CD14-positive monocyte (primary cell): ENCODE results near the gene OSBPL9. TPM values are rescaled to one million over a fixed set of nuclear protein-coding genes. Genes with fewer than 3 reads are reported as not detected.

Experiments
- DNase-seq, 3 donors: peaks; one replicate each; pipeline ENCODE4 v3.0.0-alpha.2; 2011 to 2022
- H2AFZ ChIP-seq: 2 replicates; pipeline ENCODE4 v1.6.0; 2012; ENCODE audit warnings: mild to moderate bottlenecking, low read depth, low read length, inconsistent platforms; ENCODE audit not compliant: insufficient read depth, poor library complexity, severe bottlenecking
- H3K27ac ChIP-seq, 2 donors: 1 replicate in 1 of 2; 2 replicates in 1 of 2; pipeline ENCODE4 v1.5.1; 2012 to 2013; ENCODE audit warnings: low read length in 2 of 2, control low read depth in 1 of 2, inconsistent platforms in 1 of 2, low read depth in 1 of 2, mild to moderate bottlenecking in 1 of 2
- H3K27me3 ChIP-seq, 2 donors: one replicate each; pipeline versions ENCODE4 v1.6.0 to v1.6.1; 2011 to 2013; ENCODE audit warnings: low read length in 2 of 2; ENCODE audit not compliant: control insufficient read depth in 2 of 2, insufficient read depth in 2 of 2
- H3K36me3 ChIP-seq, 2 donors: replicated peaks in 1 of 2; 1 replicate in 1 of 2; 2 replicates in 1 of 2; pipeline versions ENCODE4 v1.5.1 to v1.6.1; 2012 to 2013; ENCODE audit warnings: low read length in 2 of 2, control low read depth in 1 of 2, inconsistent platforms in 1 of 2, mild to moderate bottlenecking in 1 of 2; ENCODE audit not compliant: insufficient read depth in 2 of 2, control insufficient read depth in 1 of 2
- H3K4me1 ChIP-seq, 2 donors: 1 replicate in 1 of 2; 2 replicates in 1 of 2; pipeline versions ENCODE4 v1.5.1 to v1.6.1; 2012 to 2013; ENCODE audit warnings: low read length in 2 of 2, control low read depth in 1 of 2, inconsistent platforms in 1 of 2, mild to moderate bottlenecking in 1 of 2, moderate library complexity in 1 of 2; ENCODE audit not compliant: insufficient read depth in 2 of 2, control insufficient read depth in 1 of 2
- H3K4me2 ChIP-seq: replicated peaks from 2 replicates; pipeline ENCODE3; 2012; ENCODE audit warnings: low read length, moderate library complexity, mild to moderate bottlenecking; ENCODE audit not compliant: poor library complexity, severe bottlenecking; ENCODE audit errors: extremely low read depth
- H3K4me3 ChIP-seq, 3 experiments: fragments of 200-600 bp in 1 of 3; sonication (generic) in 1 of 3; replicated peaks in 1 of 3; 1 replicate in 2 of 3; 2 replicates in 1 of 3; pipeline ENCODE4 v1.5.1; 2011 to 2013; ENCODE audit warnings: low read length in 3 of 3, mild to moderate bottlenecking in 3 of 3, control low read depth in 2 of 3, low read depth in 2 of 3, inconsistent platforms in 1 of 3, moderate library complexity in 1 of 3
- H3K79me2 ChIP-seq: 2 replicates; pipeline ENCODE4 v1.6.0; 2012; ENCODE audit warnings: mild to moderate bottlenecking, control low read depth, inconsistent platforms, low read length, moderate library complexity; ENCODE audit not compliant: insufficient read depth
- H3K9ac ChIP-seq: 2 replicates; pipeline ENCODE4 v1.6.0; 2017; ENCODE audit warnings: low read length, mild to moderate bottlenecking; ENCODE audit not compliant: insufficient read depth, poor library complexity, severe bottlenecking
- H3K9me3 ChIP-seq, 2 donors: replicated peaks in 1 of 2; 1 replicate in 1 of 2; 2 replicates in 1 of 2; pipeline versions ENCODE4 v1.5.1 to v1.6.1; 2012 to 2013; ENCODE audit warnings: low read length in 2 of 2, control low read depth in 1 of 2; ENCODE audit not compliant: control insufficient read depth in 1 of 2, insufficient read depth in 1 of 2
- H4K20me1 ChIP-seq: 2 replicates; pipeline ENCODE4 v1.6.0; 2012; ENCODE audit warnings: mild to moderate bottlenecking, low read length, control low read depth, moderate library complexity; ENCODE audit not compliant: insufficient read depth
- H3K27ac Mint-ChIP-seq, 7 donors: one replicate each; pipeline ENCODE4 v1.8.0; 2020; ENCODE audit warnings: mild to moderate bottlenecking in 7 of 7, mixed read lengths in 7 of 7, moderate library complexity in 6 of 7, inconsistent platforms in 2 of 7
- H3K27me3 Mint-ChIP-seq, 3 donors: one replicate each; pipeline ENCODE4 v1.8.0; 2021 to 2022; ENCODE audit warnings: low read depth in 3 of 3, mild to moderate bottlenecking in 3 of 3, mixed read lengths in 3 of 3, moderate library complexity in 3 of 3, inconsistent platforms in 1 of 3
- H3K36me3 Mint-ChIP-seq, 2 donors: one replicate each; pipeline ENCODE4 v1.8.0; 2020; ENCODE audit warnings: mixed read lengths in 2 of 2, inconsistent platforms in 1 of 2, mild to moderate bottlenecking in 1 of 2
- H3K4me1 Mint-ChIP-seq: one replicate; pipeline ENCODE4 v1.8.0; 2020; ENCODE audit warnings: mild to moderate bottlenecking, mixed read lengths
- H3K4me3 Mint-ChIP-seq, 2 donors: one replicate each; pipeline ENCODE4 v1.8.0; 2020; ENCODE audit warnings: mild to moderate bottlenecking in 2 of 2, mixed read lengths in 2 of 2, moderate library complexity in 1 of 2
- H3K9me3 Mint-ChIP-seq, 7 donors: one replicate each; pipeline ENCODE4 v1.8.0; 2020 to 2022; ENCODE audit warnings: mixed read lengths in 7 of 7, mild to moderate bottlenecking in 6 of 7, moderate library complexity in 6 of 7, inconsistent platforms in 2 of 7
- WGBS: methylation state at CpG from one replicate; pipeline ENCODE4 v1.1.5; 2013; ENCODE audit warnings: missing lambda C conversion rate; ENCODE audit not compliant: insufficient coverage; 5-methylcytosine and 5-hydroxymethylcytosine counted together
- intact Hi-C, 2 donors: fragments of 100-400 bp; cut with micrococcal nuclease; formaldehyde crosslinking; loops; one replicate each; pipeline versions ENCODE4 v1.15.0 to v1.15.1; 2023
- polyA plus RNA-seq, 3 donors: library from polyadenylated mRNA; depleted of rRNA in 1 of 3; unstranded in 2 of 3; stranded (reverse) in 1 of 3; fragments of 300-500 nt in 2 of 3; fragments of >200 nt in 1 of 3; fragmentation: Illumina TruSeq in 2 of 3; gene quantifications; 1 replicate in 2 of 3; 2 replicates in 1 of 3; pipeline ENCODE4 v1.2.3, GENCODE V29; 2012 to 2021
- TF ChIP-seq, protein P1 (sequence below): fragments of 200-600 bp; IDR thresholded peaks from one replicate; pipeline ENCODE4 v1.8.0; 2022; ENCODE audit warnings: antibody characterized with exemption, mild to moderate bottlenecking

The OSBPL9 gene
- polyA plus RNA-seq, 3 donors = 22.2 to 41.4 (median 31.3) TPM

DNA sequence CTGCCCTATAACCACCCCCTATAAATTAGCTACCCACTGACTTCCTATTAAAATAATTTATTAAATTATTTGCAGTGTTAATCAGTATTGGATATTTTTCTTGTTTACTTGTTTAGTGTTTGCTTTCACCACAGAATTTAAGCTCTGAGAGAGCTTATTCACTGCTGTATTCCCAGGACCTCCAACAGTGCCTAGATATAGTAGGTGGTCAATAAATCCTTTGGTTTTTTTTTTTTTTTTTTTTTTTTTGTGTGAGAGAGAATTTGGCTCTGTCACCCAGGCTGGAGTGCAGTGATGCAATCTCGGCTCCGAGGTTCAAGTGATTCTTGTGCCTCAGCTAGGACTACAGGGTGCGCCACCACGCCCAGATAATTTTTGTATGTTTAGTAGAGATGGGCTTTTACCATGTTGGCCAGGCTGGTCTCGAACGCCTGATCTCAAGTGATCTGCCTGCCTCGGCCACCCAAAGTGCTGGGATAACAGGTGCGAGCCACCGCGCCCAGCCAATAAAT is 1.1 kb upstream of the OSBPL9 start:
- TF ChIP-seq, protein P1, sequence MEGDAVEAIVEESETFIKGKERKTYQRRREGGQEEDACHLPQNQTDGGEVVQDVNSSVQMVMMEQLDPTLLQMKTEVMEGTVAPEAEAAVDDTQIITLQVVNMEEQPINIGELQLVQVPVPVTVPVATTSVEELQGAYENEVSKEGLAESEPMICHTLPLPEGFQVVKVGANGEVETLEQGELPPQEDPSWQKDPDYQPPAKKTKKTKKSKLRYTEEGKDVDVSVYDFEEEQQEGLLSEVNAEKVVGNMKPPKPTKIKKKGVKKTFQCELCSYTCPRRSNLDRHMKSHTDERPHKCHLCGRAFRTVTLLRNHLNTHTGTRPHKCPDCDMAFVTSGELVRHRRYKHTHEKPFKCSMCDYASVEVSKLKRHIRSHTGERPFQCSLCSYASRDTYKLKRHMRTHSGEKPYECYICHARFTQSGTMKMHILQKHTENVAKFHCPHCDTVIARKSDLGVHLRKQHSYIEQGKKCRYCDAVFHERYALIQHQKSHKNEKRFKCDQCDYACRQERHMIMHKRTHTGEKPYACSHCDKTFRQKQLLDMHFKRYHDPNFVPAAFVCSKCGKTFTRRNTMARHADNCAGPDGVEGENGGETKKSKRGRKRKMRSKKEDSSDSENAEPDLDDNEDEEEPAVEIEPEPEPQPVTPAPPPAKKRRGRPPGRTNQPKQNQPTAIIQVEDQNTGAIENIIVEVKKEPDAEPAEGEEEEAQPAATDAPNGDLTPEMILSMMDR = no peak
- Histone ChIP-seq H3K27me3 (no peaks in the 10 kb centered on the region), H3K9ac (no peak overlapping the region), H3K4me1 (peaks cover 17 to 28% of the 10 kb centered on the region in 2 donors), H2AFZ (no peak overlapping the region), H4K20me1 (no peaks in the 10 kb centered on the region), H3K36me3 (no peaks in the 10 kb centered on the region), H3K79me2 (peaks cover 38% of the 10 kb centered on the region), H3K4me3 (no peak overlapping the region), H3K27ac (no peak overlapping the region), H3K4me2 (no peak overlapping the region), H3K9me3 (no peaks in the 10 kb centered on the region)
- WGBS = 84% methylated on average over 8 of the region's 10 CpGs
- Mint-ChIP-seq H3K4me3 (no peak overlapping the region), H3K4me1 (peaks cover 36% of the 10 kb centered on the region), H3K27ac (no peak overlapping the region), H3K27me3 (peaks cover 0 to 2% (median 1%) of the 10 kb centered on the region in 3 donors), H3K36me3 (peaks cover 4 to 11% of the 10 kb centered on the region in 2 donors), H3K9me3 (no peaks in the 10 kb centered on the region)
- DNase-seq = no peak
- intact Hi-C loops = loop anchor here in 1 of 2 donors (5.0 kb wide), 1 partner anchor 99 kb away; the partner anchor contains the start of gene EPS15

DNA sequence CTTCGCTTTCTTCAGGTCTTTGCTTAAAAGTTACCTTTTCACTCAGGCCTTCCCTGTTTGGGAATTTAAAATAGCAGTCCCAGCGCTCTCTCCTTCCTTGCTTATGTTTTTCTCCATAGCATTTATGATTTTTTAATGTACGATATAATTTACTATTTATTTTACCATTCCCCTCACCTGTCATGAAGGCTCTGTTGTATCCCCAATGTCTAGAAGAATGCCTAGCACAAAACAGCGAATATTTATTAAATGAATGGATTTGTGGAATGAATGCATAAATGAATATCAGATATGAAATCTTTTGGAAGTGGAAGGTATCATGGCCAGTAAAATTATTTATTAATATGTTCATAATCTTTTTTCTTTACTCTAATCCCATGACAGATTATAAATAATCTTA is 402 bp upstream of the OSBPL9 start:
- H3K27ac Mint-ChIP-seq = peak overlapping the region in 1 of 7 donors; percentile 21
- peaks cover 7 to 11% of the 10 kb centered on the region in 2 donors for H3K36me3 Mint-ChIP-seq
- peak overlapping the region; percentile 27 for H3K4me2 ChIP-seq
- 100% methylated on average over 1 of the region's 4 CpGs for WGBS
- H3K9ac ChIP-seq = no peak overlapping the region
- H2AFZ ChIP-seq = peak overlapping the region; percentile 39
- H3K27ac ChIP-seq = no peak overlapping the region
- peaks cover 0 to 2% (median 1%) of the 10 kb centered on the region in 3 donors for H3K27me3 Mint-ChIP-seq
- TF ChIP-seq, protein P1 = no peak
- peaks cover 45% of the 10 kb centered on the region for H3K79me2 ChIP-seq
- no peaks in the 10 kb centered on the region for H3K27me3 ChIP-seq
- H3K36me3 ChIP-seq = no peaks in the 10 kb centered on the region
- no peak for DNase-seq
- peaks cover 17 to 34% of the 10 kb centered on the region in 2 donors for H3K4me1 ChIP-seq
- peak overlapping the region in 1 of 3 experiments; percentile 86 for H3K4me3 ChIP-seq
- no peaks in the 10 kb centered on the region for H4K20me1 ChIP-seq
- no peaks in the 10 kb centered on the region for H3K9me3 ChIP-seq
- intact Hi-C loops = loop anchor here in 1 of 2 donors (5.0 kb wide), 1 partner anchor 99 kb away; the partner anchor contains the start of gene EPS15
- no peaks in the 10 kb centered on the region for H3K9me3 Mint-ChIP-seq
- peak overlapping the region in 1 of 2 donors; percentile 3 for H3K4me3 Mint-ChIP-seq
- peaks cover 35% of the 10 kb centered on the region for H3K4me1 Mint-ChIP-seq
